Left lobe of liver (tissue), 2 donors: Measurements from ENCODE around the gene ATAD2B. TPM values are rescaled to one million over a fixed set of nuclear protein-coding genes. Genes with fewer than 3 reads are reported as not detected.
"Not testable (repeated sequence)": the region's sequence is repeated elsewhere in the genome, so short reads cannot be mapped to it uniquely, and the experiment has no call there.

Experiments
- ATAC-seq: fragments of 200-7000 bp; cut with Tn5 transposase; one replicate; pipeline ENCODE4 v1.9.1; 2020; ENCODE audit warnings: mild to moderate bottlenecking, moderate library complexity
- DNase-seq: peaks from one replicate; pipeline ENCODE4 v3.0.0-alpha.2; 2020; ENCODE audit warnings: low spot score
- total RNA-seq: library from RNA; stranded (reverse); gene quantifications from one replicate; pipeline ENCODE4 v1.2.1, GENCODE V29; 2021
- donor health status: DM: no; HTN: no; CAD: no; lungs with moderate emphysema.
- donor health status: DM: no; HTN: yes; CAD: no.

The ATAD2B gene
- total RNA-seq, 1 donor from 2014 or later: 11.1 TPM

DNA sequence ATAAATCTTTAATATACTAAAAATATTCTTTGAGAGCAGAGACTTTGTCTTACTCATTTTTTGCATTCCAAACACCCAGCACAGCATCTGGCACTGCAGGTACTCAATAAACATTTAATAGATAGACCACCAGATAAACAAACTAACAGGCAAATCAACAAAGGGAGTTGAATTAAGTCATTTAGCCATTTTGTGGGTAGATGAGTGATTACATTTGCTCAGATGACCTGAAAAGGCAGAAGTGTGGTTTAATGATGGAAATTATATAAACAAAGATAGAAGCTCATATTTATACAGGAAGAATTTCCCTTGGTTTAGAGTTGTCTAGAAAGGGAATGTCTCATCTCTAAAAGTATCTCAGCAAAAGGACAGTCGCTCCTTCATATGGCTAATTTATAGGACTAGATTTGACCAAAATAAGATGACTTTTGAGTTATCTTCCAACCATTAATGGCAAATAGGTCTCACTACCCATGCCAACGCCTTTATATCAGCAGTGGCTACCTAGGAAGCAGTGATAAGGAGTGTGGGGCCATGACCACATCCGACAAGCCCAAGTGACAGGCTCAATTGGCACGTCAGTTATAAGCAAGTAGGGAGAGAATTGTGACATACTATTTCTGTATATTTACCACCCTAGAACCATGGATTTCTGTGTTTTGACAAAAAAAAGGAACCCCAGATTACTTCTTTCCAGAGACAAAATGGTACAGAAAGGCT is 173.5 kb downstream of the ATAD2B start:
- DNase-seq (no peak), ATAC-seq (no peak)

DNA sequence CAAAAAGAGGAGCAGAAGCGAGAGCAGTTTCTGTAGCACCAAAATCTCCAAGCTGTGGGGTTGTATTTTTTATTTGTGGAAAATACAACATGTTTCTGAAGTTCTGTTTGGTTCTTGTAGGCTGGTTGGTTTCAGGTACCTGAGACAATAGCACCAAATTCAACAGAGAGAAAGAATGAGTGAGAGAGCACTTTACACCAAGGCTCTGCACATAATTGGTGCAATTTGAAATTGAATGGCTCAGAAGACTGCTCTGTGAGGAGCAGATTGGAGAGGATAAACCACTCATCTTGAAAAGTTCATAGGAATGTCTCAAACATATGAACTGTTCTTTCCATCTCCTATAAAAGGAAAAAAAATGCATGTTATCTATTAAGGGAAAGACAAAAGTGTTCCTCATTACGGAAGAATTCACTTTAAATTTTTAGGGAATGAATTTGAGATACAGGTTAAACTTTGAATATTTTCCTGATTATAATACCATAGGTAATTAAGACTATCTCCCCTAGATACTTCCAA is 175.1 kb downstream of the ATAD2B start:
- ATAC-seq: no peak

DNA sequence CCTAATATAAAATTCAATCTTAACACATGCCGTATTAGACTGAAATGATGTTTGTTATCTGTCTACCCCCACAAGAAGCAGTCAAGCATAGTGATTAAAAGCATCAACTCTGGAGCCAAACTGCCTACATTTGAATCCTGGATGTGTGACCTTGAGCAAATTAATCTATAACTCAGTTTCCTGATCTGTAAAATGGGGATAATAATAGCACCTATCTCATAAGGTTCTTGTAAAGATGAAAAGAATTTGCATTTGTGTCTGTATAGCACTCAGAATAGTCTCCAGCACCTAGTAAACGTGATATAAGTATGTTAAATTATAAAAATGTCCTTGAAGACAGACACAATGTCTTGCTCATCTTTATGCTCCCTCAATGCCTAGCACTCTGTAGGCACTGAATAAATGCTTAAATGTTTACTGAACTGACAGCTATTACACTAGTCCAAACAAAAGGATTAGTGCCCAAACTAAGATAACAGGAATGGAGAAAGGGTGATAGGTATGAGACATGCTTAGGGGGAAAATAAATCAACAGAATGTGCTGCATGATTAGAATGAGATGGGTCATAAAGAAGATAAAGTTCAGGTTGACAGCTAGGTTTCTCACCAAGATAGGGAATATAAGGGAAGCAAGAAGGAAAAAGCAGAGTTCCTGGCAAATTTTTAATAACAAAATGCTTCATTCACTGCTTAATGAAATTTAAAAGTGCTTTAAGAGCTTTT is 180.6 kb downstream of the ATAD2B start:
- DNase-seq: no peak

More for the DNA sequence above, 175.1 kb downstream of the ATAD2B start:
- no peak for DNase-seq

DNA sequence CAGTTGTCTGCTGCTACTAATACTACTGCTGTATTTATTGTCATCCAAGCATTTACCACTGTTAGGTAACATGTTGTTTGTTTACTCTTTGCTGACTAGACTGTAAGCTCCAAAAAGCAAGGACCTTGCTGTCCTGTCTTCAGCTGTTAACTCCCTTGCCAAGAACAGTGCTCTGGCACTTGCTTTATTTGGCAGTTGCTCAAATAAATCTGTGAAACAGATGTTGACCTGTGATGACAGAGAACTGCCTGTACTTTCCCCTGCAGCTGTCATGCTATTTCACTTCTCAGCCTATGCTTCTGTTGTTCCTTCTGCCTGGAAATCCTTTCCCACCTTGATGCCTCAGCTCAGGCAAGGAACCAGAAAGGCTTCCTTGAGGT is 181.2 kb downstream of the ATAD2B start:
- ATAC-seq: peak; percentile 95
- DNase-seq: peak; percentile 71

More for the DNA sequence above, 180.6 kb downstream of the ATAD2B start:
- peak; percentile 23 for ATAC-seq

DNA sequence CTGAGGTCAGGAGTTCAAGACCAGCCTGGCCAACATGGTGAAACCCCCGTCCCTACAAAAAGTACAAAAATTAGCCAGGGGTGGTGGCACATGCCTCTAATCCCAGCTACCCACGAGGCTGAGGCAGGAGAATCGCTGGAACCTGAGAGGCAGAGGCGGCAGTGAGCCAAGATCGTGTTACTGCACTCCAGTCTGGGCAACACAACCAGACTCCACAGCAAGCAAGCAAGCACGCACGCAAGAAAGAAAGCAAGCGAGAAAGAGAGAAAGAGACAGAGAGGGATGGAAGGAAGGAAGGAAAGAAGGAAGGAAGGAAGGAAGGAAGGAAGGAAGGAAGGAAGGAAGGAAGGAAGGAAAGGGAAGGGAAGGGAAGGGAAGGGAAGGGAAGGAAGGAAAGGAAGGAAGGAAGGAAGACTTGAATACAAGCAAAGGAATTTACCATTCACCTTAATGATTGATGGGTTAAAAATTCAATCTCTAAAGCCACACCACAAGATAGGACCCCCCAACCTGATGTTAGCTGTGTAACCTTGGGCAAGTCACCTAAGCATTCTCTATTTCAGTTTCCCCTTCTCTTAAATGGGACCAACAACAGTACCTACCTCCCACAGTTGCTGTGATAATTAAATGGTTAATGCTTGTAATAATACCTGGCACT is 181.7 kb downstream of the ATAD2B start:
- ATAC-seq (no peak), DNase-seq (no peak)

DNA sequence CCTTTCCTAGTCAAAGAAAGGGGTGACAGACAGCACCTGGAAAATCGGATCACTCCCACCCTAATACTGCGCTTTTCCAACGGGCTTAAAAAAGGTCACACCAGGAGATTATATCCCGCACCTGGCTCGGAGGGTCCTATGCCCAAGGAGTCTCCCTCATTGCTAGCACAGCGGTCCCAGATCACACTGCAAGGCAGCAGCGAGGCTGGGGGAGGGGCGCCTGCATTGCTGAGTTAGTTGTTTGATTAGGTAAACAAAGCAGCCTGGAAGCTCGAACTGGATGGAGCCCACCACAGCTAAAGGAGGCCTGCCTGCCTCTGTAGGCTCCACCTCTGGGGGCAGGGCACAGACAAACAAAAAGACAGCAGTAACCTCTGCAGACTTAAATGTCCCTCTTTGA is 190.1 kb downstream of the ATAD2B start:
- ATAC-seq, DNase-seq: not testable (repeated sequence)

DNA sequence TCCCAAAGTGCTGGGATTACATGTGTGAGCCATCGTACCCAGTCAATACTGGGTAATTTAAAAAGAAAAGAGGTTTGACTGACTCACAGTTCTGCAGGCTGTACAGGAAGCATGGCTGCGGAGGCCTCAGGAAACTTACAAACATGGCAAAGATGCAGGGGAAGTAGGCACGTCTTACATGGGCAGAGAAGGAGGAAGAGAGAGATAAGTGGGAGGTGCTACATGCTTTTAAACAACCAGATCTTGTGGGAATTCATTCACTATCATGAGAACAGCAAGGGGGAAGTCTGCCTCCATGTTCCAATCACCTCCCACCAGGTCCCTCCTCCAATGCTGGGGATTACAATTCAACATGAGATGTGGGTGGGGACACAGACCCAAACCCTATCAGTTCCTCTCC is 192.5 kb downstream of the ATAD2B start:
- DNase-seq (no peak), ATAC-seq (no peak)

DNA sequence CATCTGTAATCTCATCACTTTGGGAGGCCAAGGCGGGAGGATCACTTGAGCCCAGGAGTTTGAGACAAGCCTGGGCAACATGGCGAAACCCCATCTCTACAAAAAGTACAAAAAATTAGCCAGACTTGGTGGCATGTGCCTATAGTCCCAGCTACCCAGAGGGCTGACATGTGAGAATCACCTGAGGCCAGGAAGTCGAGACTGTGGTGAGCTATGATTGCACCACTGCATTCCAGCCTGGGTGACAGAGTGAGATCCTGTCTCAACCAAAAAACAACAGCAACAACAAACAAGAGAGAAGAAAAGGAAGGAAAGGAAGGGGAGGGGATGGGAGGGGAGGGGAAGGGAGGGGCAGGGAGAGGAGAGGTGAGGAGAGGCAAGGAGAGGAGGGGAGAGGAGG is 203.9 kb downstream of the ATAD2B start:
- not testable (repeated sequence) for DNase-seq, ATAC-seq

DNA sequence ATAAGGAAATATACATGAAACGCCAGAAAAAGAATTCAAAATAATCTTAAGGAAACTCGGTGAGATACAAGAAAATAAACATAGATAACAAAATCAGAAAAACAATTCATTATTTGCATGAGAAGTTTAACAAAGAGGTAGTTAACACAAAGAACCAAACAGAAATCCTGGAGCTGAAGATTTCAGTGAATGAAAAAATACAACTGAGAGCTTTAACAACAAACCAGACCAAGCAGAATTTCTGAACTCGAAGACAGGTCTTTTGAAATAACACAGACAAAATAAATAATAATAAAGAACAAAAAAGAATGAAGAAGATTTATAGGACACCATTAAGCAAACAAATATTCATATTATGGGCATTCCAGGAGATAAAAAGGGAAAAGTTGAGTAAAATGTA is 204.7 kb downstream of the ATAD2B start:
- DNase-seq (no peak), ATAC-seq (no peak)

DNA sequence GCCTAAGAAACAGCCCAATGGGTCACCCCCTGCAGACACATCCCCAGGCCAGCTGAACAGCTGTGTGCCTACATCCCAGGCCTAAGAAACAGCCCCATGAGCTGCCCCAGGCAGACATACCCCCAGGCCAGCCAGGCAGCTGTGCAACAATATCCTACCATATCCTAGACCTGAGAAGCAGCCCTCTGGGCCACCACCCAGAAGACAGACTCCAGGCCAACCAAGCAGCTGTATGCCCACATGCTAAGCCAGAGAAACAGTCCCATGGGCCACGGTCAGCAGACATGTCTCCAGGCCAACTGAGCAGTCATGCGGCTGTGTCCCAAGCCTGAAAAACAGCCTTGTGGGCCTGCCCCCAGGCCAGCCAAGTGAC is 205.5 kb downstream of the ATAD2B start:
- ATAC-seq: no peak
- DNase-seq: no peak

DNA sequence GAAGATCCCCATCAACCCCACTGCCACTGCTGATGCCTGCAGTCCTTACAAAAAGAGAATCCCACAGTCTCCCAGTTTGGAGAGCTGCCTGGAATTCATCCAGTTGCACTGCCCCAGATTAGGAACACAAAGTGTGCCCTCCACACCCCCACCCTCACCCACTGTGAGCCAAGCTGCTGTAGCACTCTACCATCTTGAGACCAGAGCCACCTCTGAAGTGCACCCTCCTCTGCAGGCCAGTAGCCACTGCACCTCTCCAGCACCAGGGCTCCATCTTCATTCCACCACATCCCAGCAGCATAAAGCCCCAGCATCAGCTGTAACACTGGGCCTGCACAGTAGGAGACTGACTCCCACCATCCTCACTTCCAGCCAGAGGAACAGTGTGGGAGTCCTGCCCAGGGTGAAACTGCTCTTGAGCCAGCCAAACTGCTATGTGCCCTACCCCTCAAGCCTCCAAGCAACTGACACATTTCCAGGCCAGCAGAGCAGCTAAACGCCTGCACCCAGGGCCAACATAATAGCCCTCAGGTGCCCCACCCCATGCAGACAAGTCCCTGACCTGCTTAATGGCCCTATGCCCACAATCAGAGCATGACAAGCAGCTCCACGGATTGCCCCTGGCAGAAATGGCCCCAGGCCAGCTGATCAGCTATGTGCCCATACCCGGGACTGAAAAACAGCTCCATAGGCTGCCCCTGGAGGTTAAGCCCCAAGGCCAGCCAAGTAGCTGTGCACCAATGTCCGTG is 206.0 kb downstream of the ATAD2B start:
- no peak for ATAC-seq
- no peak for DNase-seq

DNA sequence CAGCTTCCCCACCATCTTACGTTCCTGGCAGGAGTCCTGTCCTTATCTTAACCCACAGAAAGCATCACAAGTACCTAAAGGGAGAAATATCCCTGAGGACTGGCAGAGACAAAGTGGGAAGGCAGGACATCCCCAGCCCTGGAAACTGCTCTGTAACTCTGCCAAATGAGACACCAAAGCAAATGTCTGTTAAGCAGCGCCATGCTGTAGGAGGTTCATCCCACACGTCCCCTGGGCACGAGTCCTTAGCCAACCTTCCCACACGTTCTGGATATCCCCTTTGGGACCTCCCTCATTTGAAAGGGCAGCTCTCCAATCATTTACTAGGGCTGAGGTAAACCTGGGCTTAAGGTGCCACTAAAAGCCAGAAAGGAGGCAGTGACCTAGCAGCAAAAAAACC is 207.2 kb downstream of the ATAD2B start:
- DNase-seq (no peak), ATAC-seq (no peak)

DNA sequence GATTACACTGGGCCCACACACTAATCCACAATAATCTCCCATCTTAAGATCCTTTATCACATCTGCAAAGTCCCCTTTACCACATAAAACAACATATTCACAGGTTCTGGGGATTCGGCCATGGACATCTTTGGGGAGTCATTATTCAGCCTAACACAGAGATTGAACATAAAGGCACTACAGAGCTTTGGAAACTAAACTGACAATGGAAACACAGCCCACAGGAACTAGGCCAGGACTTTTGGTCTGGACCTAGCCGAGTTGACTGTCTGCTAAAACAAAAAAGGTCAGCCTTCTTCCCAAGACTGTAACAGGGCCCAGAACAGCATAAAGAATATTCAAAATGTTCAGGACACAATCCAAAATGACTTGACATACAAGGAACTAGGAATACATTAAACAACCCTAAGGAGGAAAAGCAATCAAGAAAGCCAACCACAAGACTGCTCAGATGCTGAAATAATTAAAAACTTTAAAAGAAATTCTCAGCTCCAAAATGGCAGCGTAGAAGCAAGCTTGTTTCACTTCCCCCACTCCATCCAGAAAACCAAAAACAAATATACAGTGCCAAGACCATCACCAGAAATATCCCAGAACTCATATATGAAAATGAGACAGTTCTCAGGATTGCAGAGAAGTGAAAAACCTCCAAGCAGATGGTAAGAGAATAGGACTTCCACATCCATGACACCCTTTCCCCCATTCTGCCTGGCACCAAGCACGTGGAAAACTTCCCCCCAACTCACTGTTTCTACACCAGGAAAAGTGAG is 207.8 kb downstream of the ATAD2B start:
- ATAC-seq (no peak), DNase-seq (no peak)

DNA sequence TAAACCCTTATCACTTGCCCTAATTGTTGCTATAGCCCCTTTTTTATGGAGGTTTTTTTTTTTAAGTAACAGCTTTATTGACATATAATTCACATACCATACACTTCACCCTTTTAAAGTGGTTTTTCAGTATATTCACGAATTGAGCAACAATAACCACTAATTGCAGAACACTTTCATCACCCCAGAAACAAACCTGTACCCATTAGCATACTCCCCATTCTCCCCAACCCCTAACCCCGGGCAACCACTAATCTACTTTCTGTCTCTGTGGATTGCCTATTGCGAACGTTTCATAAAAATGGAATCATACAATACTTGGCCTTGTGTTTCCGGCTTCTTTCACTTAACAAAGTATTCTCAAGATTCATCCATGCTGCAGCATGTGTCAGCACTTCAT is 213.6 kb downstream of the ATAD2B start:
- no peak for DNase-seq
- ATAC-seq: no peak

DNA sequence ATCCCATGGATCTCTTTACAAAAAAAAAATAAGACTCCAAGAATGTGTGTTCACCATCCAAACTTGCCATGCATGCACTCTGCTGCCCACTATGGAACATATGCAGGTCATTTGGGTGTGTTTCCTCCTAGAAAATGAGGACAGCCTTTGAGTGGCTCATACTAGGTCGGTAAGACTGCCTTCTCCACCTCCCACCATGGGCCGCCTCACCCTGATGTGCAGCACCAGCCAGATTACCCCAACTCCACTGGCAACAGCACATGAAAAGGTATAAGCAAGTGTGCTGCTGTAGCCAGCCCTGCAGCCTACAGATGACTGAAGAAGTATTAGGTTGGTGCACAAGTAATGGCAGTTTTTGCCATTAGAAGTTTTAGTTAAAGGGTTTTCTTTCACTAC is 214.2 kb downstream of the ATAD2B start:
- no peak for DNase-seq
- ATAC-seq: no peak

DNA sequence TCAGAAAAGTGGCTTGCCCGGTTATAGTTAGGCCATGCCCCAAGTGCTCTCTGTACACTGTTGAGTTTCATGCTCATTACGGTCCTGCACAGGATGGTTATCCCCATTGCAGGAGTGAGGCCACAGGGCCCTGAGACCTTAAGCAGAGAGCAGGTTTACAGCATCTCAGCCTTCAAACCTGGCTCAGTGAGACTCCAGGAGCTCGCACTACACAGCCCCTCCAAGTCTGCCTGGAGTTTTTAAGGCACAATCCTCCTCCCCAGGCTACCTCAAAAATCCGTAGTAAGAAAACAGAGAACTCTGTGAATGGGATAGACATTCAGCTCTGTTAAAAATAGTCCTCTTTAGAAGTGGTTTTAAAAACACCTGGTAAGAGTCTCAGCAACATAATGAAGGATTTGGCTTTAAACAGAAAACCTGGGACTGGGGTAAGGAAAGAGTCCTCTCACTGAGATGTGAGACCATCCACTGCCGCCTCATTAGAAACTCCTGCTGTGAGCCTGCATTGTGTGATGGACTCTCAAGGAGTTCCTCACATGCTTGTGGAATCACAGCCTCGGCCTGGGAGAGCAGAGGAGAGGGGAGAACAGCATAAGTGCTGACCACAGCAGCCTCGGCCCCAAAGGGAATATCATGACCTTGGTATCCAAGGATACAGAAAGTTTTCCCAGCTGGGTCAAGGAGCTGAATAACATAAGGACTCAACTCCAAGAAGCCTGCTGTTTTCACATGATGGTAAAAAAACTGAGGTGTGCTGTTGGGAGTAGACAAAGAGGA is 214.8 kb downstream of the ATAD2B start:
- ATAC-seq (no peak), DNase-seq (no peak)

DNA sequence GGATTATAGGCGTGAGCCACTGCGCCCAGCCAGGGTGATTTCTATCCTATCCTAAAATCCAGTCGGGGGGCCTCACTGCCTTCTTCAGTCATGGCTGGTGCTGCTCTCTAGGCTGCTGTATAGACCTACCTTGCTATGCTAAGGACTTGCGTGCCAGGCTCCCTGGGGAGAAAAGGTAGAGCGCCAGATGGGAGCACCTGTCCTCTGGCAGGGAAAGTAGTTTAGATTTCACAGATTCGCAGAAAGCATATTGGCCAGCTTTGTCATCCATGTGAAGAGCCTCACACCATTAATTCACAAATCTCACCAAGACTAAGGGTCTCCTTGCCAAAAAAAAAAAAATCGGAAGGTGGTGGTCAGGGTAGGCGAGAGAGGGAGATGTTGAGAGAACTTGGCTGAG is 217.6 kb downstream of the ATAD2B start:
- ATAC-seq: no peak
- DNase-seq: no peak

DNA sequence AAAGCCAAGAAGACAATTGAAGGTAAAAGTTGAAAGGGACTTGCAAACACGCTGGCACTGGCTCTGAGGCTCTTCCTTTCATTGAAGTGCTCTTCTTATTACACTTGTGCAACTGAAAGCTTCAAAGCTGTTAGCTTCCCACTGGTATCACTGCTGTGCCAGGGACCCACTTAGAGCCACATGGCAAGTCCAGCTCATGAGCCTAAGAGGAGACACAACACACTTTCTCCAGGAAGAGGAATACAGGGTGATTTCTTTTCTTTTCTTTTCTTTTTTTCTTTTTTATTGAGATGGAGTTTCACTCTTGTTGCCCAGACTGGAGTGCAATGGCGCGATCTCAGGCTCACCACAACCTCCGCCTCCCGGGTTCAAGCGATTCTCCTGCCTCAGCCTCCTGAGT is 218.2 kb downstream of the ATAD2B start:
- no peak for DNase-seq
- ATAC-seq: no peak

DNA sequence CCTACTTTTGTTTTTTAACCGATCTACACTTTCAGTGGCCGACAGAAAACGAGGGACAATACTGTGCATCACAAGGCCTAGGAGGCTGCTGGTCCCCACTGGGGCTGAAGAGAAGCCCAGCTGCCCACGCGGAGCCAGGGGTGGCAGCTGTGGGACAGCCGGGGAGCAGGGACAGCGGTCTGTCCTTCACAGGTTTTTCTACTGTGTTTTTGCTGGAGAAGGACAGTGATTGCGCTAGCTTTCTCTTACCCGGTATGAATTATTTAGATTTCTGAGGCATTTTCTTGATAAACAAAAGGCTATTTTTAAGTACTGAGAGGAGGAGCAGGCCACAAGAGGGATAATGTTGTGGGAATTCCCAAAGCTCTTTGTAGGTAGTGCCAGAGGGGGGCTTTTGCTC is 219.8 kb downstream of the ATAD2B start:
- DNase-seq (no peak), ATAC-seq (no peak)
